Measurements from ENCODE around the gene TSPEAR.
"Not testable (repeated sequence)": the region's sequence is repeated elsewhere in the genome, so short reads cannot be mapped to it uniquely, and the experiment has no call there.

Gene TSPEAR

DNA sequence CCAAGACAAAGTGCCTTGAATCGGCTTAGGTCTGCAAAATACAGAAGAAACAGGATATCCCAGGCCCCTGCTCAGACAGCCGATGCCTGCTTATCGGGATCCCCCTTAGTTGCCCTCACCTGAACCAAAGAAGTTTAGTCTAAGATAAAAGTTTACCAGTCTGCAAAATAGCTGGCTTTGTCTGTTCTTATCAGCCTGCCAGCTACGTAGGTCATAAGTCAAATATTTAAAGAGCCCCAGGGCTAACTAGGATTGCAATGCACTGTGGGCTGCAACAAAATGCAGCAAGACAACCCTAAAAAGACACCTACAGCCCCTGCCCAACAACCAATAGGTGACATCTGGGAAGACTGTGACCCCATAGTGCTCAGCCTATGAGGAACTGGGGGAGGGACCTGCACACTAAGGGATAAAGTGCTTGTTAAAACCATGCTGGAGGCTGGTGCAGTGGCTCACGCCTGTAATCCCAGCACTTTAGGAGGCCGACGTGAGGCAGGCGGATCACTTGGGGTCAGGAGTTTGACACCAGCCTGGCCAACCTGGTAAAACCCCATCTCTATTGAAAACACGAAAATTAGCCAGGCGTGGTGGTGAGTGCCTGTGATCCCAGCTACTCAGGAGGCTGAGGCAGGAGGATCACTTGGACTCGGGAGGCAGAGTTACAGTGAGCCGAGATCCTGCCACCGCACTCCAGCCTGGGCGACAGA, 228.6 kb downstream of the TSPEAR start:
- TF ChIP-seq, protein P1, sequence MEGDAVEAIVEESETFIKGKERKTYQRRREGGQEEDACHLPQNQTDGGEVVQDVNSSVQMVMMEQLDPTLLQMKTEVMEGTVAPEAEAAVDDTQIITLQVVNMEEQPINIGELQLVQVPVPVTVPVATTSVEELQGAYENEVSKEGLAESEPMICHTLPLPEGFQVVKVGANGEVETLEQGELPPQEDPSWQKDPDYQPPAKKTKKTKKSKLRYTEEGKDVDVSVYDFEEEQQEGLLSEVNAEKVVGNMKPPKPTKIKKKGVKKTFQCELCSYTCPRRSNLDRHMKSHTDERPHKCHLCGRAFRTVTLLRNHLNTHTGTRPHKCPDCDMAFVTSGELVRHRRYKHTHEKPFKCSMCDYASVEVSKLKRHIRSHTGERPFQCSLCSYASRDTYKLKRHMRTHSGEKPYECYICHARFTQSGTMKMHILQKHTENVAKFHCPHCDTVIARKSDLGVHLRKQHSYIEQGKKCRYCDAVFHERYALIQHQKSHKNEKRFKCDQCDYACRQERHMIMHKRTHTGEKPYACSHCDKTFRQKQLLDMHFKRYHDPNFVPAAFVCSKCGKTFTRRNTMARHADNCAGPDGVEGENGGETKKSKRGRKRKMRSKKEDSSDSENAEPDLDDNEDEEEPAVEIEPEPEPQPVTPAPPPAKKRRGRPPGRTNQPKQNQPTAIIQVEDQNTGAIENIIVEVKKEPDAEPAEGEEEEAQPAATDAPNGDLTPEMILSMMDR (IDR thresholded peaks at IDR 0.05) = no peak
- H3K4me3 ChIP-seq = no peak overlapping the region
- intact Hi-C loops (cut with DNase I; ENCODE audit: low total_unique reads) = no loop called here
- H3K9me3 ChIP-seq = no peaks in the 10 kb centered on the region
- no peak overlapping the region for H3K27ac ChIP-seq
- DNase-seq = no peak
- no peaks in the 10 kb centered on the region for H3K4me1 ChIP-seq
- H3K36me3 ChIP-seq = no peaks in the 10 kb centered on the region
- peaks cover 0 to 9% of the 10 kb centered on the region in 2 donors for H3K27me3 ChIP-seq

GRCh38 chr21:44480200-44481053, 230.9 kb downstream of the TSPEAR start:
- H3K36me3 ChIP-seq = no peaks in the 10 kb centered on the region
- H3K27me3 ChIP-seq = peaks cover 0 to 9% of the 10 kb centered on the region in 2 donors
- no peak overlapping the region for H3K27ac ChIP-seq
- no peaks in the 10 kb centered on the region for H3K4me1 ChIP-seq
- TF ChIP-seq, protein P1 (IDR thresholded peaks at IDR 0.05) = no peak
- no peak overlapping the region for H3K4me3 ChIP-seq
- intact Hi-C loops (cut with DNase I; ENCODE audit: low total_unique reads) = no loop called here
- peak in 1 of 2 donors; percentile 49 for DNase-seq
- no peaks in the 10 kb centered on the region for H3K9me3 ChIP-seq

DNA sequence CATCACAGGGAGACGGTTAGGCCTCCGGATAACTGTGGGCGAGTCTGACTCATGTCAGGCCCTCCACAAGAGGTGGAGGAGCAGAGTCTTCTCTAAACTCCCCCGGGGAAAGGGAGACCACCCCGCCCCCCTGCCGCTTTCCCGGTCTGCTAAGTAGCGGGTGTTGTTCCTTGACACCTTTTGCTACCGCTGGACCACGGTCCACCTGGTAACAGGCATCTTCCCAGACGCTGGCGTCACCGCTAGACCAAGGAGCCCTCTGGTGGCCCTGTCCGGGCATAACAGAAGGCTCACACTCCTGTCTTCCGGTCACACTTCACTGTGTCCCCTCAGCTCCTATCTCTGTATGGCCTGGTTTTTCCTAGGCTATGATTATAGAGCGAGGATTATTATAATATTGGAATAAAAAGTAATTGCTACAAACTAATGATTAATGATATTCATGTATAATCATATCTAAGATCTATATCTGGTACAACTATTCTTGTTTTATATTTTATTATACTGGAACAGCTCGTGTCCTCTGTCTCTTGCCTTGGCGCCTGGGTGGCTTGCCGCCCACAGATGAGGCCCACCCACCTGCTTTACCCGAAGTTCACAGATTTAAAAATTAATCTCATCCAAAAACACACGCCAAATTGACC, 231.7 kb downstream of the TSPEAR start:
- H3K4me1 ChIP-seq; H3K27ac ChIP-seq; H3K9me3 ChIP-seq; H3K36me3 ChIP-seq; intact Hi-C loops (cut with DNase I; ENCODE audit: low total_unique reads); H3K27me3 ChIP-seq; H3K4me3 ChIP-seq: not testable (repeated sequence)
- TF ChIP-seq, protein P1 (IDR thresholded peaks at IDR 0.05) = peak; percentile 54
- peak in 1 of 2 donors; percentile 65 for DNase-seq

GRCh38 chr21:44478801-44479167, 232.6 kb downstream of the TSPEAR start:
- Histone ChIP-seq H3K4me1 (no peaks in the 10 kb centered on the region), H3K4me3 (no peak overlapping the region), H3K36me3 (no peaks in the 10 kb centered on the region), H3K27ac (no peak overlapping the region), H3K9me3 (no peaks in the 10 kb centered on the region), H3K27me3 (peaks cover 0 to 9% of the 10 kb centered on the region in 2 donors)
- TF ChIP-seq, protein P1 (IDR thresholded peaks at IDR 0.05) = no peak
- intact Hi-C loops (cut with DNase I; ENCODE audit: low total_unique reads) = no loop called here
- DNase-seq = peak in 1 of 2 donors; percentile 48

DNA sequence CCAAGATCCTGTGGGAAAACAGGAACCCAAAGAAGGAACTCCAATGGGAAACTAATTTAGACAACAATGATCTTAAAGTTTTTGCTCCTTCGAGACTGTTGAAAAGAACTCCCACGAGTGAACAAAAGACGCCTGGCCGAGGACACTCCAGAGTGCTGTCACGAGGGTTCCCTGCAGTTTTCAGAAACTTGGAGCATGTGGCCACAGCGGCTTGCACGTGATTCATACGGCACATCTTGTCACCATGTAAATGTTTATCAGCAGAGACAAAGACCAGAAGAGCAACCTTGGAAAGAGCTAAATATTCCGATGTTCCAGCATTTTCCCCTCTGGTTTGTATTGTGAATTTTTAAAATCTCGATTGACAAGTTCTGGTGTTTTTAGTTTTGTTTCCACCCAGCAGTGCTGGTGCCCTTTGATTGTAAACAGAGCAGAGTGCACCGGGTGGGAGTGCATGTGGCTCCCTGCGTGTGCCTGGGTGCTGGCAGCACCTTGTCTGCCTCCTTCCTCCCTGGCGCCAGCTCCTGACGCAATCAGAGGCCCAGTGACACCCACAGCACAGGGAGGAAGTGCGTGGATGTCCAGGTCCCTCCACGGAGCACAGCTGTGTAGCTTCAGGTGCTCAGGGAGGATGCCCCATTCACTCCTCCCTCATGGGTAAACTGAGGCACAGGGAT, 233.1 kb downstream of the TSPEAR start:
- no peaks in the 10 kb centered on the region for H3K36me3 ChIP-seq
- H3K27ac ChIP-seq = no peak overlapping the region
- TF ChIP-seq, protein P1 (IDR thresholded peaks at IDR 0.05) = no peak
- no peaks in the 10 kb centered on the region for H3K9me3 ChIP-seq
- intact Hi-C loops (cut with DNase I; ENCODE audit: low total_unique reads) = no loop called here
- H3K27me3 ChIP-seq = peaks cover 0 to 7% of the 10 kb centered on the region in 2 donors
- peak in 1 of 2 donors; percentile 52 for DNase-seq
- no peaks in the 10 kb centered on the region for H3K4me1 ChIP-seq
- H3K4me3 ChIP-seq = no peak overlapping the region

Measured in tibial artery (tissue), 4 donors.